Pulmonary artery endothelial cell (primary cell): Measurements from ENCODE around the gene CD24. TPM values are rescaled to one million over a fixed set of nuclear protein-coding genes. Genes with fewer than 3 reads are reported as not detected.
"Not testable (repeated sequence)": the region's sequence is repeated elsewhere in the genome, so short reads cannot be mapped to it uniquely, and the experiment has no call there.

Source experiments
- DNase-seq: peaks from one replicate; pipeline ENCODE4 v3.0.0-alpha.2; 2011; ENCODE audit warnings: low read depth, low spot score
- total RNA-seq: library from RNA; depleted of rRNA; stranded (reverse); fragments of >200 nt; gene quantifications from 2 replicates; pipeline ENCODE4 v1.2.3, GENCODE V29; 2014

Gene CD24
- total RNA-seq: 0.92 and 2.5 TPM in 2 replicates

DNA sequence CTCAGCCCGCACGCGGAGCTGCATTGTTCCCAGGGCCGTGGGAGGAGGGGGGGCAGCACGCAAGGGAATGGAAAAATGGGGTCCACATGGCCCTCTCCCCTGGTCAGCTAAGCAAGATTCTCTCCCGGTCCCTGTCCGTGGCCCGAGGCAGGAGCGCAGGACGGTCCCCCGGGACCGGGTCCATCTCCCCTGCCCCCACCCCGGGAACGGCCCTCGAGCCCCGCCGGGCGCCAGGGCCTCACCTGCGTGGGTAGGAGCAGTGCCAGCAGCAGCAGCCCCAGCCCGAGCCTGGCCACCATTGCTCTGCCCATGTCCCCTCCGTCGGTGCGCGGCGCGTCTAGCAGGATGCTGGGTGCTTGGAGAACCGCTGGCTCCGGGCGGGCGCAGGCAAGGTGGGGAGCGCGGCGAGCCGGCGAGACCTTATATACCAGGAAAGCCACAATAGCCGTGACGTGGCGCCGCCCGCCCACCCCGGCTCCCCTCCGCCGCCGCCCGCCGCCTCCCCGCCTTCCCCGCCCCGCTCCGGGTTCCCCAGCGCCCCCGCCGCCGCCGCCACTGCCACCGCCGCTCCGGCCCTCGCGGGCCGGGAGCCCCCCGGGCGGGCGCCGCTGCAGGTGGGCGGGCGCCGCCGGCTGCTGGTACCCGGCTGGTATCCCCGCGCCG lies at the start of gene CD24:
TSS of gene CD24 (minus strand) at position 394 of the 663 bp plus-strand sequence. CDS start at position 311, 83 bp downstream.
- DNase-seq: no peak

DNA sequence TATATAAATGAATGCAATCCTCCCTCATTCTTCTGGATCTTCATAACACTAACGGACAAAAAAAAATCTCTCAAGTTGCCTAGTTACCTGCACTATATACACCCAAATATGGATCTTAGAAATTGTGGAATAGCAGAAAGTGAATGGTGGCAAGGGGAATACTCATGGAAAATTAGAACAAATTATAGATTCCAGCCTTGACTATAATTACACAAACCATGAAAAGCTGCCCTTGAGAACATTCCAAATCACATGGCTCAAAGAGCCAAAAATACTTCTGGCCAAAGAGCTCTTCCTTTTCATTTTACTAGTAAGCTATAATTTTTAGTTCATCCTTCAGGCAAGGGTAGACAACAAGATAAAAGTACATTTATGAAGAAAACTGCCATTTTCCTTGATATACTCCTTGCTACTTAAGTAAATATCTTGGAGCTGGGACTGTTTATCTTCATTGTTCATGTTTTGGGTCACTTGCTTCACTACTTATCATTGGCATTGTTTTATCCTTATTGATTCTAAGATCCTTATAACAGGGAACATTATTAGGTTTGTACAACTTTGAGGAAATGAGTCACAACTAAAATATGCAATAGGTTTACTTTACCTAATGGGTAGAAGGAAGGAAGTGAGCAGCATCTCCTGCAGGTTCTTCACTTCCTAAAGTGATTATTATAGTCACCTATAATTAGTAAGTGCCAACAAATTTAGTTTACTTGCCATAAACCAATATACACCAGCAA lies 47.1 kb upstream of the CD24 start:
- DNase-seq: no peak

- DNase-seq: no peak
Measured at GRCh38 chr6:107020239-107020638, 45.7 kb upstream of the CD24 start.

GRCh38 chr6:107019628-107020027 lies 45.1 kb upstream of the CD24 start:
- not testable (repeated sequence) for DNase-seq

DNA sequence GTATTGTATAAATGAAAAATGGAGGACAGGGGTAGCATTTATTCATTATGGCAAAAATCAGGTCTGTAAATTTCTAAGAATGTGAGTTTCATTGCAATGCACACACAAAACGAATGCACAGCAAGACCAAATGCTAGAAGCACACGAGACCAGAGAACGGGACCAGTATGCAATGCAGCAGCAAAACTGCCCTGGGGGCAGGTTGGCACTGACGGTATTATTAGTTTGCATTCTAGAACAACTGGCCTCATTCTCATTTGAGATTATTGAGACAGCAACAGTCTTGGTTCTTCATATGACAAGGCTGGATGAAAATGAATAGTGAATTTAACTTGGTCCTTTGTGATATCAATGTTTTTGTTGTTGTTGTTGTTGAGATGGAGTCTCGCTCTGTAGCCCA lies 44.5 kb upstream of the CD24 start:
- DNase-seq: no peak

GRCh38 chr6:107009499-107009898 lies 35.0 kb upstream of the CD24 start:
- no peak for DNase-seq

- DNase-seq: peak; percentile 10
Measured at GRCh38 chr6:106997392-106998158, 23.0 kb upstream of the CD24 start.

GRCh38 chr6:106995640-106996039 lies 21.1 kb upstream of the CD24 start:
- DNase-seq: no peak

DNA sequence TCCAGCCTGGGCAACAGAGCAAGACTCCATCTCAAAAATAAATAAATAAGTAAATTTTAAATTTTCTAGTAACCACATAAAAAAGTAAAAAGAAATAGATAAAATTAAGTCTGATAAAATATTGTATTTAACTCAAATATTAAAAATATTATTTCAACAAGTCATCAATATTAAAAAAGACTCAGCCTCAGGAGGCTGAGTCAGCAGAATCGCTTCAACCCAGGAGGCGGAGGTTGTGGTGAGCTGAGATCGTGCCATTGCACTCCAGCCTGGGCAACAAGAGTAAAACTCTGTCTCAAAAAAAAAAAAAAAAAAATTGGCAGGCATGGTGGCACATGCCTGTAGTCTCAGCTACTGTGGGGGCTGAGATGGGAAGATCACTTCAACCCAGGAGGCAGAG lies 15.2 kb upstream of the CD24 start:
- DNase-seq: not testable (repeated sequence)

- DNase-seq: no peak
Measured at GRCh38 chr6:106988664-106989063, 14.1 kb upstream of the CD24 start.

- DNase-seq: no peak
Measured at GRCh38 chr6:106981926-106982325, 7.4 kb upstream of the CD24 start.

DNA sequence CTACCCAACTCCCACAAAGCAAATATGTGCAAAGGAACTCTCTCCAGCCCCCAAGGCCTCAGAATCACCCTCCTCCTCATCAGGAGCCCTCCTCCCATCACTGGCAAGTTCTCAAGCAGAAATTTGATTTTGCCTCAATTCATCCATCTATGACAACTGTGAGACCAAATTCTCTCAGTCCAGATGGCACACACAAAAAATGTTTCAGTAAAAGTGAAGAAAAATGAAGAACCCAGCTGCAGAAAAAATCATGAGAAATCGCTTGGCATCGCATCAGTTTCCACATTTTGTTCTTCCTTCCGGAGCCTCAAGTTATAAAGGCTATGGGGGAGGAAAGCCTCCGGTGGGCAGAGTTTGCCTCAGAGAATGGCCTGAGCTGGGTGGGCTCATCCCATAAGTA lies 6.4 kb upstream of the CD24 start:
- DNase-seq: no peak

DNA sequence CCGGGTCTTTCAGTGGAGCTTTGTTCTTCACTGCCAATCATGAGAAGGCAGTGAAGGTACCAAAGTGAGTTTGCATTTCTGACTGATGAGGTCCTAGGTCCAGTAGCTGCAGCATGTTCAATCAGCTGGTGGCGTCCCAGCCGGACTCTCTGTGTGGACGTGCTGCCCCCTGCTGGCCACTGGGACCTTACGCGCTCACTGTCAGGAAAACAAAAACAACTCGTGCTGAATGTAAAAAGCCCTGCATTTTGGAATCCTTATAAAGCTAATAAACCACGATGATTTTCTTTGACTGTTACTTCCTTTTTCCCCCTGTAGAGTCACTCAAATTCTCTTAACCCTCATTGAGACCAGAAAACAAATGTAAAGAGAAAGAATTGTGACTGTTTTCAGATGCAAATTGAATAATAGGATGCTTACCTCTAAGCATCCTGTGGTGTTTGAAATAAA lies 4.9 kb upstream of the CD24 start:
- peak; percentile 35 for DNase-seq

GRCh38 chr6:106977246-106977645 lies 2.7 kb upstream of the CD24 start:
- no peak for DNase-seq

GRCh38 chr6:106976270-106976669 lies 1.7 kb upstream of the CD24 start:
- DNase-seq: no peak

GRCh38 chr6:106975738-106976064 lies 1.2 kb upstream of the CD24 start:
- DNase-seq: no peak

DNA sequence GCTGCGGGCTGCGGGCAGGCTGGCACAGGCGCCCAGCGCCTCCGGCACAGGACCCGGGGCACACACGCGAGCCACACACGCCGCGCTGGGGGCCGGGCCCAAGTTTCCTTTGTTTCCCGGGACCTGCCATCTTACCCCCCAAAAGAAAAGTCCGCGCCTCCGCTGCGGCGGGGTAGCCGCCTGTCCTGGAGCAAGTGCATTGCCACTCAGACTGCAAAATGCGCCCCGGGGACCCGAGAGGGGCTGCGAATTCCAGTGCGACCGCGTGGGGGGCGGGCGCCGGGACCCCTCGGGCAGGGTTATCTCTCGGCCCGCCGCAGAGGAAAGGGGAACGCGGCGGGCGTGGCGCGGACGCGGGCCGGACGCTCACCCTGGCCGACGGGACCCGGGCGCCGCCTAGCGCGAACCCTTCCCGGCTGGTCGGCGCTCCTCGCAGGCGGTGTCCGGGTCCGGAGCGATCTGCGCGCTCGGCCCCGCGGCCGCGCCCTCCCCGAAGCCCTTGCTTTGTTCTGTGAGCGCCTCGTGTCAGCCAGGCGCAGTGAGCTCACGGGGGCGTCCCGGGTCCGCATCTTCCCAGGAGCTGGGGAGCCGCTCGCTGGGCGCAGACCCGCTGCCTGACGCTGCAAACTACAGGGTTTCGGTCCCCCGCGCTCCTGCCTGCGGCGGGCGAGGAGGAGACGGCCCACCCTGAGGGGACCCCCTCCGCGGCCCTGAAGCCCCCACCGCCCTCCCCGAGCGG lies 639 bp upstream of the CD24 start:
- DNase-seq: no peak

GRCh38 chr6:106973836-106974335 lies 643 bp downstream of the CD24 start:
- DNase-seq: no peak

- DNase-seq: no peak
Measured at GRCh38 chr6:106973018-106973835, 1.3 kb downstream of the CD24 start.

- no peak for DNase-seq
Measured at GRCh38 chr6:106972500-106972899, 2.0 kb downstream of the CD24 start.

DNA sequence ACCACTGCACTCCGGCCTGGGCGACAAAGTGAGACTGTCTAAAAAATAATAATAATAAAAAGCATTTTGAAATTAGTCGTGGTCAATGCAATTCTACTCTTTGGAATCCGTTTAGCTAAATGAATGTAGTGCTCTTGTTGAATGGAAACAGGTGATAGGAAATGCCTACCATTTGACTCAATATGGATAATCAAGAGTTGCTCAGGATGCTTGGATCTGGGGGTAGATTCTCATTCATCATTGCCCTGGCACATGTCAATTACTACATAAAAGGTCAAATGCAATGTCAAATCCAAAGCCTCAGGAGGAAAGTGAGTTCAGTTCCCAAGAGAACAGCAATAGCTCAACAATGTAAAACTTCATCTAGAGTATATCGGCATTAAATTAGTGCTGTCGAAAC lies 3.8 kb downstream of the CD24 start:
- not testable (repeated sequence) for DNase-seq
